GM13977 (cell line): Measurements from ENCODE around the gene HES2.
"Not testable (repeated sequence)": the region's sequence is repeated elsewhere in the genome, so short reads cannot be mapped to it uniquely, and the experiment has no call there.

Experiments used
- DNase-seq: peaks from one replicate; pipeline ENCODE4 v3.0.0; 2012; ENCODE audit warnings: low spot score
- in situ Hi-C: fragments of 300-500 bp; cut with MboI; formaldehyde crosslinking; loops from one replicate; pipeline ENCODE4 v1.12.0; 2022; ENCODE audit warnings: low sequenced_read_pairs, low pct_unique_long_range_greater_than_20kb, mixed read lengths, inconsistent platforms; ENCODE audit not compliant: unreplicated experiment
- TF ChIP-seq, protein P1 (sequence below): IDR thresholded peaks from 2 replicates; pipeline ENCODE4 v1.5.1; 2012; ENCODE audit warnings: mild to moderate bottlenecking, control low read depth; ENCODE audit not compliant: insufficient read depth; ENCODE audit errors: extremely low read depth, missing control alignments

The HES2 gene

GRCh38 chr1:6454856-6455751 is 35.4 kb upstream of the HES2 start:
- DNase-seq, result no peak
- TF ChIP-seq, protein P1, sequence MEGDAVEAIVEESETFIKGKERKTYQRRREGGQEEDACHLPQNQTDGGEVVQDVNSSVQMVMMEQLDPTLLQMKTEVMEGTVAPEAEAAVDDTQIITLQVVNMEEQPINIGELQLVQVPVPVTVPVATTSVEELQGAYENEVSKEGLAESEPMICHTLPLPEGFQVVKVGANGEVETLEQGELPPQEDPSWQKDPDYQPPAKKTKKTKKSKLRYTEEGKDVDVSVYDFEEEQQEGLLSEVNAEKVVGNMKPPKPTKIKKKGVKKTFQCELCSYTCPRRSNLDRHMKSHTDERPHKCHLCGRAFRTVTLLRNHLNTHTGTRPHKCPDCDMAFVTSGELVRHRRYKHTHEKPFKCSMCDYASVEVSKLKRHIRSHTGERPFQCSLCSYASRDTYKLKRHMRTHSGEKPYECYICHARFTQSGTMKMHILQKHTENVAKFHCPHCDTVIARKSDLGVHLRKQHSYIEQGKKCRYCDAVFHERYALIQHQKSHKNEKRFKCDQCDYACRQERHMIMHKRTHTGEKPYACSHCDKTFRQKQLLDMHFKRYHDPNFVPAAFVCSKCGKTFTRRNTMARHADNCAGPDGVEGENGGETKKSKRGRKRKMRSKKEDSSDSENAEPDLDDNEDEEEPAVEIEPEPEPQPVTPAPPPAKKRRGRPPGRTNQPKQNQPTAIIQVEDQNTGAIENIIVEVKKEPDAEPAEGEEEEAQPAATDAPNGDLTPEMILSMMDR, result peak; percentile 9
- in situ Hi-C loops, result no loop called here

DNA sequence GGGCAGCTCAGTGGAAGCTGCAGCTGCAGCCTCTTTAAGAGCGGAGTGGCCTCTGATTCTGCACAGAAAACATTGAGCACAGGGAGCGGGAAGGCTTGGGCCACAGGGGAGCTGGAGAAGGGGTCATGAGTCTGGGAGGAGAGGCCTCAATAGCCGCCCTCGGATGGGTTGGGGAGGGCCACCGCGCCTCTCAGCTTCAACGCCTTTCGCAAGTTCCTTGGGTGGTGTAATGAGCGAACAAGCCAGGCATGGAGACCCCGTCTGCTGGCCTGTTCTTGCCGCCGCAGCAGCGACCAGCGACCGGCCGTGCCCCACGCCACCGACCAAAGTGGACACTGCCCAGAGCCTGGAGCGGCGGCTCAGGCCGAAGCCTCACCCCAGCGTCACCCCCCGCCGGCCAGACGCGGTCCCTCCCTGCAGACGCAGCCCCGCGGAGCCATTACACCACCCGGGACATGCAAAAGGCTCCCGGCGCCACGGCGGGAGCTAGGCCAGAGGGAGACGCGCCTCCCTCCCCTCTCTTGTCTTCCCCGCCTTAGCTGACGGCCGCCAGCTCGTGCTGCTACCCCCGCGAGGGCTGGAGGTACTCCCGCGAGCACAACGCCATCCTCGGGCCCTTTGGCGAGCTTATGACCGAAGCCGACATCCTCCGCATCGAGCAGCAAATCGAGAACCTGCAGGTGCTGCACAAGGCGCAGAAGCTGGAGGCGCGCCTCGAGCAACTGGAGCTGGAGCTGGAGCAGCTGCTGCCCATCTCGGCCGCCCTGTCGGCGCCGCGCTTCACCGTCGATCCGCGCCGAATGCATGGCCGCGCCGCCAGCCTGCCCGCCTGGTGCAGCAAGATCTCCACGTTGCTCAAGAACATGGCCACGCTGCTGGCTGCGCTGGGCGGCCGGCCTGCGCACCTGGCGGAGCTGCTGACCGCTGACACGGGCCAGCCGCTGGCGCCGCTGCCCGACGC is 34.5 kb upstream of the HES2 start:
- DNase-seq, in situ Hi-C loops: not testable (repeated sequence)

DNA sequence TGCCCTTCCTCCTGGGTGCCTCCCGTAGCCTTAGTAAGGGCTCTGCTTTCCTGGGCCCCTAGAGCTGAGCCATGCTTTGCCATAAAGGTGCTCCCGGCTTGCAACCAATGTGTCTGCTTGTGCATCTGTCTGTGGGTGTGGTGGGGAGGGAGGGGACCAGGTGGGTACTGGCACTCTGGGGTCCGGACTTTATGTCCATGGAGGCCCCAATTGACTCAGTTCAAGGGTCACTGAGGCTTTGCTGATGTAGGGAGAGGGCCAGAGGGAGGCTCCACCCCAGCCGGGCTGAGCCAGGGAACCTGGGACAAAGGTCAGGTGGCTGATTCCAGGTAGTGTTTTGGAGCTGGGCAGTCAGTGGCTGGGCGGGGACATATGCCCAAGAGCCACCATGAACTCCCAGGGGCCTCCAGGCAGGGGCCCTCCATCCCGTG is 31.2 kb upstream of the HES2 start:
- TF ChIP-seq, protein P1, result no peak
- DNase-seq, result no peak
- in situ Hi-C loops, result no loop called here

GRCh38 chr1:6450486-6450885 is 30.8 kb upstream of the HES2 start:
- in situ Hi-C loops, DNase-seq: not testable (repeated sequence)

- DNase-seq, result no peak
- in situ Hi-C loops, result no loop called here
- TF ChIP-seq, protein P1, result no peak
Observed at GRCh38 chr1:6450005-6450450, 30.3 kb upstream of the HES2 start.

- in situ Hi-C loops, result no loop called here
- no peak for DNase-seq
- TF ChIP-seq, protein P1, result peak; percentile 20
Observed at GRCh38 chr1:6448749-6449631, 29.3 kb upstream of the HES2 start.
